GM18502 (cell line): Measurements from ENCODE around the gene TOMM40.
A peak's percentile ranks its signal among the peaks of the same experiment; 100 is the strongest.
"Not testable (repeated sequence)": the region's sequence is repeated elsewhere in the genome, so short reads cannot be mapped to it uniquely, and the experiment has no call there.

ENCODE experiments used
- ATAC-seq: cut with Tn5 transposase; IDR thresholded peaks from one replicate; pipeline ENCODE4 v1.9.1; 2021; ENCODE audit warnings: mild to moderate bottlenecking; ENCODE audit not compliant: unreplicated experiment, poor library complexity

Gene TOMM40

GRCh38 chr19:44893332-44894051 lies 2.4 kb downstream of the TOMM40 start:
- no peak for ATAC-seq

DNA sequence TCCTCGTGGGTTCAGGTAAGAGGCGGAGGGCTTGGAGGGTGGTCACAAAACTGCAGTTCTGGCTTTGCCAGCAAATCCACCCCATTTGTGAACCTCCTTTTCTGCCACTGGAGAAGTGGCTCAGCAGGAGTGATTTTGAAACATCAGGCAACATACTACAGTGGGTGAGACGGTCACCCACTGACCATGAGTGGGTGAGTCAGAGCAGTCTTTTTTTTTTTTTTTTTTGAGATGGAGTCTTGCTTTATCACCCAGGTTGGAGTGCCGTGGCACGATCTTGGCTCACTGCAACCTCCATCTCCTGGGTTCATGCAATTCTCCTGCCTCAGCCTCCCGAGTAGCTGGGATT lies 3.0 kb downstream of the TOMM40 start:
- ATAC-seq: no peak

GRCh38 chr19:44894946-44895345 lies 3.9 kb downstream of the TOMM40 start:
- no peak for ATAC-seq

DNA sequence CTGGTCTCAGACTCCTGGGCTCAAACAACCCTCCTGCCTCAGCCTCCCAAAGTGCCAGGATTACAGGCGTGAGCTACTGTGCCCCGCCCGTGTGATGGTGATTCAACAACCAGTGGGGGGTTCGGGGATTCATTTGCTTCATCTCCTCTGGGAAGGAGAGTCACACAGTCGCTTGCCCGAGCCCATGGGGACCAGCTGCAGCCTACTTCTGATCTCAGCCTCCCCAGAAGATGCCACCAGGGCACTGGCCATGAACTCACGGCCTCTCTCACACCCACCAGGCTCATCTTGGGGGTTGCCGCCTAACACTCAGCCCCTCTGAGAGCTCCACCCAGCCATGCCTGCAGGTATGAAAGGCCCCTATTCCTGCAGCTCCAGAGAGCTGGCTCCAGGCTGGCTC lies 6.8 kb downstream of the TOMM40 start:
- ATAC-seq: no peak

DNA sequence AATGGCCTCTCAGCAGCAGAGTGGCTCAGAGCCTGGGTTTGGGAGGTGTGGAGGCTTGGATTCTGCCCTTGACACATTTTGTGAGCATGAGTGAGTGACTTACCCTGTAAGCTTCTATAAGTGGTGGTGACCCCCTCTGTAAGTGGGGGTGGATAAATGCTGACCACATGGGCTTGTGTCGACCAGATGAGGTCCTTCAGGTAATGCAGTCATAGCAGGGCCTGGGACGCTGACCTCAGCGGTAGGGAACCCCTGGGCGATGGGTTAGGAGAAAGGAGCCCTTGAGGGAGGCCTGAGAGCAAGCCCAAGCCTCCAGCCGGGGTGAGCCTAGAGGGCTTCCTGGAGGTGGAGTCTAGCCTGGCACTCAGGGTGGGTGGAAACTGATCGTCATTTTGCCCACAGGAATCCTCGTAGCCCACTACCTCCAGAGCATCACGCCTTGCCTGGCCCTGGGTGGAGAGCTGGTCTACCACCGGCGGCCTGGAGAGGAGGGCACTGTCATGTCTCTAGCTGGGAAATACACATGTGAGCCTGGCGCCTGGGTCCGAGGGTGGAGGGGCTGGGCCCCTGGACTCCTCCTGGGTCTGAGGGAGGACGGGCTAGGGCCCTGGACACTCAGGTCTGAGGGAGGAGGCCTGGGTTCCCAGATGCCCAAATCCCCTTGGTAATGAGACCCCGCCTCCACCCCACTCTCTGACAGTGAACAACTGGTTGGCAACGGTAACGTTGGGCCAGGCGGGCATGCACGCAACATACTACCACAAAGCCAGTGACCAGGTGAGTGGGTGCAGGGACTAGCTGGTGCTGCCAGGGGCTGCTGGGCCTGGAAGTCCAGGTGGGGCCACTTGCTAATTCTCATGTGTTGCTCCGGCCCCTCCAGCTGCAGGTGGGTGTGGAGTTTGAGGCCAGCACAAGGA lies 9.5 kb downstream of the TOMM40 start:
- no peak for ATAC-seq

DNA sequence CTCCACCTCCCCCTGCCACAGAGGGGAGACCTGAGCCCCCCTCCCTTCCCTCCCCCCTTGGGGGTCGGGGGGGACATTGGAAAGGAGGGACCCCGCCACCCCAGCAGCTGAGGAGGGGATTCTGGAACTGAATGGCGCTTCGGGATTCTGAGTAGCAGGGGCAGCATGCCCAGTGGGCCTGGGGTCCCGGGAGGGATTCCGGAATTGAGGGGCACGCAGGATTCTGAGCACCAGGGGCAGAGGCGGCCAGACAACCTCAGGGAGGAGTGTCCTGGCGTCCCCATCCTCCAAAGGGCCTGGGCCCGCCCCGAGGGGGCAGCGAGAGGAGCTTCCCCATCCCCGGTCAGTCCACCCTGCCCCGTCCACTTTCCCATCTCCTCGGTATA lies 12.2 kb downstream of the TOMM40 start:
- ATAC-seq: no peak

DNA sequence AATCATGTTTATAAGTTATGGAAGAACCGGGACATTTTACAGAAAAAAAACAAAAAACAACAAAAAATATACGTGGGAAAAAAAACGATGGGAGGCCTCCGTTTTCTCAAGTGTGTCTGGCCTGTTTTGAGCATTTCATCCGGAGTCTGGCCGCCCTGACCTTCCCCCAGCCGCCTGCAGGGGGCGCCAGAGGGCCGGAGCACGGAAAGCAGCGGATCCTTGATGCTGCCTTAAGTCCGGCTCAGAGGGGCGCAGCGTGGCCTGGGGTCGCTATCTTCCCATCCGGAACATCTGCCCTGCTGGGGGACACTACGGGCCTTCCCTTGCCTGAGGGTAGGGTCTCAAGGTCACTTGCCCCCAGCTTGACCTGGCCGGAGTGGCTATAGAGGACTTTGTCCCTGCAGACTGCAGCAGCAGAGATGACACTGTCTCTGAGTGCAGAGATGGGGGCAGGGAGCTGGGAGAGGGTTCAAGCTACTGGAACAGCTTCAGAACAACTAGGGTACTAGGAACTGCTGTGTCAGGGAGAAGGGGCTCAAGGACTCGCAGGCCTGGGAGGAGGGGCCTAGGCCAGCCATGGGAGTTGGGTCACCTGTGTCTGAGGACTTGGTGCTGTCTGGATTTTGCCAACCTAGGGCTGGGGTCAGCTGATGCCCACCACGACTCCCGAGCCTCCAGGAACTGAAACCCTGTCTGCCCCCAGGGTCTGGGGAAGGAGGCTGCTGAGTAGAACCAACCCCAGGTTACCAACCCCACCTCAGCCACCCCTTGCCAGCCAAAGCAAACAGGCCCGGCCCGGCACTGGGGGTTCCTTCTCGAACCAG lies 12.8 kb downstream of the TOMM40 start:
- ATAC-seq: no peak

GRCh38 chr19:44904426-44904994 lies 13.5 kb downstream of the TOMM40 start:
- ATAC-seq: no peak

DNA sequence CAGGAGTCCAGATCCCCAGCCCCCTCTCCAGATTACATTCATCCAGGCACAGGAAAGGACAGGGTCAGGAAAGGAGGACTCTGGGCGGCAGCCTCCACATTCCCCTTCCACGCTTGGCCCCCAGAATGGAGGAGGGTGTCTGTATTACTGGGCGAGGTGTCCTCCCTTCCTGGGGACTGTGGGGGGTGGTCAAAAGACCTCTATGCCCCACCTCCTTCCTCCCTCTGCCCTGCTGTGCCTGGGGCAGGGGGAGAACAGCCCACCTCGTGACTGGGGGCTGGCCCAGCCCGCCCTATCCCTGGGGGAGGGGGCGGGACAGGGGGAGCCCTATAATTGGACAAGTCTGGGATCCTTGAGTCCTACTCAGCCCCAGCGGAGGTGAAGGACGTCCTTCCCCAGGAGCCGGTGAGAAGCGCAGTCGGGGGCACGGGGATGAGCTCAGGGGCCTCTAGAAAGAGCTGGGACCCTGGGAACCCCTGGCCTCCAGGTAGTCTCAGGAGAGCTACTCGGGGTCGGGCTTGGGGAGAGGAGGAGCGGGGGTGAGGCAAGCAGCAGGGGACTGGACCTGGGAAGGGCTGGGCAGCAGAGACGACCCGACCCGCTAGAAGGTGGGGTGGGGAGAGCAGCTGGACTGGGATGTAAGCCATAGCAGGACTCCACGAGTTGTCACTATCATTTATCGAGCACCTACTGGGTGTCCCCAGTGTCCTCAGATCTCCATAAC lies 14.5 kb downstream of the TOMM40 start, which contains the start of gene APOE:
Gene APOE, plus strand, starts transcription at position 360 of the 724 bp plus-strand sequence. CDS start 829 bp downstream, outside the sequence.
- ATAC-seq: no peak

DNA sequence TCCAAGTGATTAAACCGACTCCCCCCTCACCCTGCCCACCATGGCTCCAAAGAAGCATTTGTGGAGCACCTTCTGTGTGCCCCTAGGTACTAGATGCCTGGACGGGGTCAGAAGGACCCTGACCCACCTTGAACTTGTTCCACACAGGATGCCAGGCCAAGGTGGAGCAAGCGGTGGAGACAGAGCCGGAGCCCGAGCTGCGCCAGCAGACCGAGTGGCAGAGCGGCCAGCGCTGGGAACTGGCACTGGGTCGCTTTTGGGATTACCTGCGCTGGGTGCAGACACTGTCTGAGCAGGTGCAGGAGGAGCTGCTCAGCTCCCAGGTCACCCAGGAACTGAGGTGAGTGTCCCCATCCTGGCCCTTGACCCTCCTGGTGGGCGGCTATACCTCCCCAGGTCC lies 16.6 kb downstream of the TOMM40 start:
- ATAC-seq: no peak

- no peak for ATAC-seq
Measured at GRCh38 chr19:44908074-44908835, 17.2 kb downstream of the TOMM40 start.

DNA sequence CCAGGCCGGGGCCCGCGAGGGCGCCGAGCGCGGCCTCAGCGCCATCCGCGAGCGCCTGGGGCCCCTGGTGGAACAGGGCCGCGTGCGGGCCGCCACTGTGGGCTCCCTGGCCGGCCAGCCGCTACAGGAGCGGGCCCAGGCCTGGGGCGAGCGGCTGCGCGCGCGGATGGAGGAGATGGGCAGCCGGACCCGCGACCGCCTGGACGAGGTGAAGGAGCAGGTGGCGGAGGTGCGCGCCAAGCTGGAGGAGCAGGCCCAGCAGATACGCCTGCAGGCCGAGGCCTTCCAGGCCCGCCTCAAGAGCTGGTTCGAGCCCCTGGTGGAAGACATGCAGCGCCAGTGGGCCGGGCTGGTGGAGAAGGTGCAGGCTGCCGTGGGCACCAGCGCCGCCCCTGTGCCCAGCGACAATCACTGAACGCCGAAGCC lies 17.8 kb downstream of the TOMM40 start:
- no peak for ATAC-seq

GRCh38 chr19:44909775-44910174 lies 18.7 kb downstream of the TOMM40 start:
- ATAC-seq: no peak

DNA sequence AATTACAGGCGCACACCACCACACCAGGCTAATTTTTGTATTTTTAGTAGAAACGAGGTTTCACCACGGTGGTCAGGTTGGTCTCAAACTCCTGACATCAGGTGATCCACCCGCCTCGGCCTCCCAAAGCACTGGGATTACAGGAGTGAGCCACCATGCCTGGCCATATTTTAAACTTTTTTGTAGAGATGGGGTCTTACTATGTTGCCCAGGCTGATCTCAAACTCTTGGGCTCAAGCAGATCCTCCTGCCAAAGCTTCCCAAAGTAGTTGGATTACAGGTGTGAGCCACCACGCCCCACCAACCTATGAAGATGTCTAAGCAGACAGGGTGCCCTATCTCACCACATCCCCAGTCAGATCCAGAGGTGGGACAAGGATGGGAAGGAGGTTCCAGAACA lies 20.8 kb downstream of the TOMM40 start:
- not testable (repeated sequence) for ATAC-seq

DNA sequence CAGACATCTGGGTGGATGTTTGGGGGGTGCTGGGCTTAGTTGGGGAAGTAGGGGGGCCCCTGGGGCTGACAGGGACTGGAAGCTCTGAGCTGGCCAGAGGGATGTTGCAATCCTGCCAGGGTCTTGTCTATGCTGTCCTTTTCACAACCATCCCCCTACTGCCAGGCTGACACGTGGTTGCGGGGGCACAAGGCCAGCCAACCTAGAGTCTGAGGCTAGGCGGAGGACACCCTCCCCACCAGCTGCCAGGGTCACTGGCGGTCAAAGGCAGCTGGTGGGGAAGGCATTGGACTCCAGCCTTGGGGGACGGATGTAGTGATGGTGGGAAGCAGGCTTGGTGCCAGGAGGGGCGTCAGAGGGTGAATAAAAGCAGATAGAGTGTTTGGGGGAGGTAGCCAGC lies 21.8 kb downstream of the TOMM40 start:
- ATAC-seq: no peak

GRCh38 chr19:44913512-44914432 lies 22.7 kb downstream of the TOMM40 start:
- not testable (repeated sequence) for ATAC-seq

DNA sequence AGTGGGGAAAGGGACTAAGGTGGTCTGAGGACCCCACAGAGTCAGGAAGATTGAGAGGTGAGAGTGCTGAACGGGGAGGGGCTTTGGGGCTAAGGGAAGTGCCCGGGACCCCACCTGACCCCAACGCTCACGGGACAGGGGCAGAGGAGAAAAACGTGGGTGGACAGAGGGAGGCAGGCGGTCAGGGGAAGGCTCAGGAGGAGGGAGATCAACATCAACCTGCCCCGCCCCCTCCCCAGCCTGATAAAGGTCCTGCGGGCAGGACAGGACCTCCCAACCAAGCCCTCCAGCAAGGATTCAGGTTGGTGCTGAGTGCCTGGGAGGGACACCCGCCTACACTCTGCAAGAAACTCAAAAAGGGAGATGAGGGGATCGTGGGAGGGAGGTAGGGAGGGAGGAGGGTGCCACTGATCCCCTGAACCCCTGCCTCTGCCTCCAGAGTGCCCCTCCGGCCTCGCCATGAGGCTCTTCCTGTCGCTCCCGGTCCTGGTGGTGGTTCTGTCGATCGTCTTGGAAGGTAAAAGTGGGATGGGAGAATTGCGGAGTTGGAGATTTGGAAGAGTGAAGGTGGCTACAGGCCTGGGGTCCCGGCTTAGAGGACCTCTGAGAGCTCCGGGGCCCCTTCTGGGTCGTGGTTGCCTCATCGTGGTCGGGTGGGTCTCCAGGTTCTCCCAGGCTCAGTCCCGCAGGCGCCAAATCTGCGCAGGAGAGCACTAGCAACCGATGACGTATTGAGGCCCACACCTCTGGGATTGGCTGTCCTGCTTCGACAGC lies 23.6 kb downstream of the TOMM40 start, which contains the start of gene APOC1:
Gene APOC1, plus strand, starts transcription at position 176 of the 774 bp plus-strand sequence. Its CDS starts 284 bp downstream, at position 460.
- peak; percentile 92 for ATAC-seq
